ENCODE measurements around the gene MAP6. TPM values are rescaled to one million over a fixed set of nuclear protein-coding genes. Genes with fewer than 3 reads are reported as not detected.

The MAP6 gene
- total RNA-seq, 4 donors from 2014 or later, result 0.35 to 5.0 (median 0.75) TPM

- H3K4me3 ChIP-seq, result no peak overlapping the region
- no peak for DNase-seq
- H3K36me3 ChIP-seq, result no peaks in the 10 kb centered on the region
- no peaks in the 10 kb centered on the region for H3K9me3 ChIP-seq
- H3K4me1 ChIP-seq, result peaks cover 0 to 24% (median 0%) of the 10 kb centered on the region in 4 donors
- TF ChIP-seq CTCF (IDR thresholded peaks at IDR 0.05), result no peak
- TF ChIP-seq POLR2A (IDR thresholded peaks at IDR 0.05), result no peak
- peak overlapping the region in 1 of 4 donors; percentile 0 for H3K27ac ChIP-seq
- H3K27me3 ChIP-seq, result no peaks in the 10 kb centered on the region
These were observed 33.6 kb downstream of the MAP6 start for GRCh38 chr11:75635066-75635862.

GRCh38 chr11:75633409-75634066, 35.3 kb downstream of the MAP6 start:
- Histone ChIP-seq H3K27ac (no peak overlapping the region), H3K4me3 (no peak overlapping the region), H3K9me3 (no peaks in the 10 kb centered on the region), H3K36me3 (no peaks in the 10 kb centered on the region), H3K27me3 (no peaks in the 10 kb centered on the region), H3K4me1 (peaks cover 0 to 14% (median 0%) of the 10 kb centered on the region in 4 donors)
- no peak for DNase-seq
- TF ChIP-seq POLR2A (IDR thresholded peaks at IDR 0.05) (no peak), CTCF (IDR thresholded peaks at IDR 0.05) (no peak)

GRCh38 chr11:75632962-75633361, 35.9 kb downstream of the MAP6 start:
- no peak for DNase-seq
- no peak for TF ChIP-seq POLR2A (IDR thresholded peaks at IDR 0.05)
- TF ChIP-seq CTCF (IDR thresholded peaks at IDR 0.05), result no peak
- H3K36me3 ChIP-seq, result no peaks in the 10 kb centered on the region
- no peaks in the 10 kb centered on the region for H3K27me3 ChIP-seq
- H3K4me1 ChIP-seq, result peaks cover 0 to 14% (median 0%) of the 10 kb centered on the region in 4 donors
- H3K9me3 ChIP-seq, result no peaks in the 10 kb centered on the region
- H3K27ac ChIP-seq, result no peak overlapping the region
- no peak overlapping the region for H3K4me3 ChIP-seq

GRCh38 chr11:75632450-75632849, 36.4 kb downstream of the MAP6 start:
- H3K27me3 ChIP-seq, result no peaks in the 10 kb centered on the region
- DNase-seq, result no peak
- H3K4me1 ChIP-seq, result peaks cover 0 to 14% (median 0%) of the 10 kb centered on the region in 4 donors
- no peak overlapping the region for H3K4me3 ChIP-seq
- TF ChIP-seq POLR2A (IDR thresholded peaks at IDR 0.05), result no peak
- no peak for TF ChIP-seq CTCF (IDR thresholded peaks at IDR 0.05)
- H3K27ac ChIP-seq, result no peak overlapping the region
- H3K36me3 ChIP-seq, result no peaks in the 10 kb centered on the region
- H3K9me3 ChIP-seq, result no peaks in the 10 kb centered on the region

GRCh38 chr11:75631086-75631730, 37.6 kb downstream of the MAP6 start:
- no peaks in the 10 kb centered on the region for H3K36me3 ChIP-seq
- H3K27me3 ChIP-seq, result no peaks in the 10 kb centered on the region
- H3K4me3 ChIP-seq, result no peak overlapping the region
- DNase-seq, result no peak
- H3K27ac ChIP-seq, result no peak overlapping the region
- H3K9me3 ChIP-seq, result no peaks in the 10 kb centered on the region
- H3K4me1 ChIP-seq, result peaks cover 0 to 14% (median 0%) of the 10 kb centered on the region in 4 donors
- TF ChIP-seq POLR2A (IDR thresholded peaks at IDR 0.05), result no peak
- TF ChIP-seq CTCF (IDR thresholded peaks at IDR 0.05), result no peak

All from Peyer's patch (tissue), 4 donors.